HepG2 (cell line): ENCODE results near the gene CEP19. TPM values are rescaled to one million over a fixed set of nuclear protein-coding genes. Genes with fewer than 3 reads are reported as not detected.

Experiments
- ATAC-seq: fragments of 200-7000 bp; cut with Tn5 transposase; 3 replicates; pipeline ENCODE4 v1.9.1; 2020; ENCODE audit warnings: mild to moderate bottlenecking, moderate library complexity
- BruUV-seq: library from RNA; stranded (reverse); fragments of 400-500 nt; replicated peaks from 2 replicates; lab custom pipeline; 2021; lab: Mats Ljungman, UMichigan
- CTCF ChIA-PET: fragments of 300-600 bp; formaldehyde crosslinking; extraction: SDS; loops from one replicate; lab custom pipeline; 2021; ENCODE audit warnings: low total read pairs, inconsistent platforms, low intra/inter-chr PET ratio; lab: Yijun Ruan, JAX
- POLR2A ChIA-PET: fragments of 350-600 bp; sonication (Branson Sonifier 250); formaldehyde crosslinking; loops from one replicate; lab custom pipeline; 2020; ENCODE audit warnings: antibody characterized with exemption, inconsistent platforms; lab: Yijun Ruan, JAX
- DNase-seq: peaks from one replicate; pipeline ENCODE4 v3.0.0-alpha.2; 2015; ENCODE audit warnings: low spot score
- FAIRE-seq: peaks from 3 replicates; lab custom pipeline; 2011; peaks lifted over from hg19 to GRCh38; lab: Jason Lieb, UNC
- H2AFZ ChIP-seq: one replicate; pipeline ENCODE4 v1.6.1; 2011; ENCODE audit warnings: low read length, inconsistent platforms
- H3K27ac ChIP-seq: fragments of 300-600 bp; 3 replicates; pipeline ENCODE4 v1.8.0; 2011; ENCODE audit warnings: mixed run types, mild to moderate bottlenecking, mixed read lengths, low read length, inconsistent platforms; ENCODE audit not compliant: insufficient read depth; ENCODE audit errors: extremely low read length
- H3K27me3 ChIP-seq, 2 experiments: fragments of 200-600 bp in 1 of 2; 2 replicates in 1 of 2; 3 replicates in 1 of 2; pipeline versions ENCODE4 v1.6.0 to v1.8.0; 2011; ENCODE audit warnings: low read length in 2 of 2, mild to moderate bottlenecking in 2 of 2, moderate library complexity in 2 of 2, inconsistent platforms in 1 of 2; ENCODE audit not compliant: insufficient read depth in 2 of 2, control insufficient read depth in 1 of 2
- H3K36me3 ChIP-seq, 2 experiments: fragments of 200-600 bp in 1 of 2; replicated peaks in 1 of 2; 2 replicates in 1 of 2; 3 replicates in 1 of 2; pipeline versions ENCODE4 v1.5.1 to v1.8.0; 2011; ENCODE audit warnings: low read length in 2 of 2, inconsistent platforms in 1 of 2; ENCODE audit not compliant: insufficient read depth in 2 of 2, control insufficient read depth in 1 of 2
- H3K4me1 ChIP-seq: 2 replicates; pipeline ENCODE4 v1.5.1; 2012; ENCODE audit warnings: low read length, inconsistent platforms; ENCODE audit not compliant: insufficient read depth
- H3K4me2 ChIP-seq: 2 replicates; pipeline ENCODE4 v1.6.0; 2011; ENCODE audit warnings: low read depth, low read length, inconsistent platforms
- H3K4me3 ChIP-seq, 3 experiments: fragments of 200-600 bp in 1 of 3; sonication (generic), shearing (Covaris generic) in 1 of 3; replicated peaks in 1 of 3; 2 replicates each; pipeline ENCODE4 v1.5.1; 2011 to 2016; ENCODE audit warnings: low read length in 3 of 3, inconsistent platforms in 2 of 3, low read depth in 2 of 3, mild to moderate bottlenecking in 2 of 3, control low read depth in 1 of 3, mixed read lengths in 1 of 3; ENCODE audit not compliant: insufficient read depth in 1 of 3
- H3K79me2 ChIP-seq: one replicate; pipeline ENCODE4 v1.6.1; 2011; ENCODE audit warnings: low read length, inconsistent platforms; ENCODE audit not compliant: insufficient read depth
- H3K9ac ChIP-seq: 2 replicates; pipeline ENCODE4 v1.6.0; 2011; ENCODE audit warnings: mild to moderate bottlenecking, low read depth, low read length, inconsistent platforms; ENCODE audit not compliant: insufficient read depth
- H3K9me3 ChIP-seq: 2 replicates; pipeline ENCODE4 v1.5.1; 2012; ENCODE audit warnings: mild to moderate bottlenecking, low read length
- H4K20me1 ChIP-seq: 2 replicates; pipeline ENCODE4 v1.6.0; 2011; ENCODE audit warnings: inconsistent platforms, mild to moderate bottlenecking, low read length, moderate library complexity; ENCODE audit not compliant: insufficient read depth
- BRF2 ChIP-seq: sonication (generic); formaldehyde crosslinking; IDR thresholded peaks from 2 replicates; pipeline ENCODE4 v1.8.1; 2022; ENCODE audit warnings: mild to moderate bottlenecking, missing genetic modification reagents
- GMEB1 ChIP-seq: sonication (generic); formaldehyde crosslinking; IDR thresholded peaks from 2 replicates; pipeline ENCODE4 v1.5.1; 2020; ENCODE audit warnings: missing genetic modification reagents, mild to moderate bottlenecking, borderline replicate concordance
- JUNB ChIP-seq: sonication (generic); formaldehyde crosslinking; IDR thresholded peaks from 2 replicates; pipeline ENCODE4 v1.8.0; 2022; ENCODE audit warnings: missing genetic modification reagents, mild to moderate bottlenecking, borderline replicate concordance
- PHF21A ChIP-seq: sonication (generic); formaldehyde crosslinking; IDR thresholded peaks from 2 replicates; pipeline ENCODE4 v1.5.0; 2020; ENCODE audit warnings: mild to moderate bottlenecking, missing genetic modification reagents
- SP2 ChIP-seq: sonication (generic); formaldehyde crosslinking; IDR thresholded peaks from 2 replicates; pipeline ENCODE4 v1.5.1; 2020; ENCODE audit warnings: mild to moderate bottlenecking, missing genetic modification reagents
- WGBS: methylation state at CpG from one replicate; pipeline ENCODE4 v1.1.6; 2017; ENCODE audit warnings: low lambda C conversion rate; 5-methylcytosine and 5-hydroxymethylcytosine counted together
- in situ Hi-C: cut with HindIII; loops from 2 replicates; pipeline ENCODE4 v1.10.0; 2017; ENCODE audit warnings: low pct_unique_long_range_greater_than_20kb; ENCODE audit not compliant: extremely low pct_ligation_motif_present
- intact Hi-C: fragments of 100-400 bp; cut with micrococcal nuclease; formaldehyde crosslinking; loops from one replicate; pipeline ENCODE4 v1.10.0; 2022; ENCODE audit not compliant: unreplicated experiment
- polyA plus RNA-seq, 8 experiments: library from polyadenylated mRNA; depleted of rRNA in 3 of 8; stranded (reverse) in 7 of 8; unstranded in 1 of 8; fragments of >200 nt; fragmentation: Illumina TruSeq in 4 of 8; extraction: Trizol in 4 of 8; gene quantifications; 2 replicates each; pipeline versions ENCODE4 v1.2.1 to v1.2.3, GENCODE V29; 2011 to 2016; ENCODE audit warnings: low read depth in 4 of 8, missing spikeins in 1 of 8, mixed read lengths in 1 of 8; ENCODE audit not compliant: insufficient read depth in 1 of 8
- total RNA-seq, 5 experiments: library from RNA; depleted of rRNA; stranded (reverse); fragments of >200 nt; fragmentation: Illumina TruSeq; extraction: Trizol; gene quantifications; 2 replicates each; pipeline ENCODE4 v1.2.3, GENCODE V29; 2016; ENCODE audit warnings: low read depth in 1 of 5
- TF ChIP-seq, protein P1 (sequence below), 2 experiments: sonication (generic) in 1 of 2; formaldehyde crosslinking in 1 of 2; IDR thresholded peaks; 2 replicates each; pipeline versions ENCODE4 v1.4.0 to v1.6.1; 2018 to 2020; ENCODE audit warnings: missing genetic modification reagents in 2 of 2, borderline replicate concordance in 1 of 2, low read depth in 1 of 2, mild to moderate bottlenecking in 1 of 2, missing biosample characterization in 1 of 2

The CEP19 gene
- total and polyA plus RNA-seq, 2 of the 13 experiments (the other 11 are each of a cell fraction or from before 2014, with no cell fraction given) = 0.48 to 1.2 TPM

GRCh38 chr3:196740481-196741248, 28.6 kb upstream of the CEP19 start (continued):
- TF ChIP-seq, protein P1, sequence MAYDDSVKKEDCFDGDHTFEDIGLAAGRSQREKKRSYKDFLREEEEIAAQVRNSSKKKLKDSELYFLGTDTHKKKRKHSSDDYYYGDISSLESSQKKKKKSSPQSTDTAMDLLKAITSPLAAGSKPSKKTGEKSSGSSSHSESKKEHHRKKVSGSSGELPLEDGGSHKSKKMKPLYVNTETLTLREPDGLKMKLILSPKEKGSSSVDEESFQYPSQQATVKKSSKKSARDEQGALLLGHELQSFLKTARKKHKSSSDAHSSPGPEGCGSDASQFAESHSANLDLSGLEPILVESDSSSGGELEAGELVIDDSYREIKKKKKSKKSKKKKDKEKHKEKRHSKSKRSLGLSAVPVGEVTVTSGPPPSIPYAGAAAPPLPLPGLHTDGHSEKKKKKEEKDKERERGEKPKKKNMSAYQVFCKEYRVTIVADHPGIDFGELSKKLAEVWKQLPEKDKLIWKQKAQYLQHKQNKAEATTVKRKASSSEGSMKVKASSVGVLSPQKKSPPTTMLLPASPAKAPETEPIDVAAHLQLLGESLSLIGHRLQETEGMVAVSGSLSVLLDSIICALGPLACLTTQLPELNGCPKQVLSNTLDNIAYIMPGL (CRISPR knock-in tag; IDR thresholded peaks at IDR 0.05; ENCODE audit: borderline replicate concordance in 1 of 2, low read depth in 1 of 2) = peak in 1 of 2 experiments; percentile 13; a peak in 1 of 4 replicates
- TF ChIP-seq GMEB1 (CRISPR knock-in tag) = 0 out of 2 replicates have a peak, but pooled peaks have one; percentile 26
- TF ChIP-seq JUNB = peak; percentile 27; the same call in 1 of the 2 replicates
- no peak for TF ChIP-seq SP2 (CRISPR knock-in tag)

DNA sequence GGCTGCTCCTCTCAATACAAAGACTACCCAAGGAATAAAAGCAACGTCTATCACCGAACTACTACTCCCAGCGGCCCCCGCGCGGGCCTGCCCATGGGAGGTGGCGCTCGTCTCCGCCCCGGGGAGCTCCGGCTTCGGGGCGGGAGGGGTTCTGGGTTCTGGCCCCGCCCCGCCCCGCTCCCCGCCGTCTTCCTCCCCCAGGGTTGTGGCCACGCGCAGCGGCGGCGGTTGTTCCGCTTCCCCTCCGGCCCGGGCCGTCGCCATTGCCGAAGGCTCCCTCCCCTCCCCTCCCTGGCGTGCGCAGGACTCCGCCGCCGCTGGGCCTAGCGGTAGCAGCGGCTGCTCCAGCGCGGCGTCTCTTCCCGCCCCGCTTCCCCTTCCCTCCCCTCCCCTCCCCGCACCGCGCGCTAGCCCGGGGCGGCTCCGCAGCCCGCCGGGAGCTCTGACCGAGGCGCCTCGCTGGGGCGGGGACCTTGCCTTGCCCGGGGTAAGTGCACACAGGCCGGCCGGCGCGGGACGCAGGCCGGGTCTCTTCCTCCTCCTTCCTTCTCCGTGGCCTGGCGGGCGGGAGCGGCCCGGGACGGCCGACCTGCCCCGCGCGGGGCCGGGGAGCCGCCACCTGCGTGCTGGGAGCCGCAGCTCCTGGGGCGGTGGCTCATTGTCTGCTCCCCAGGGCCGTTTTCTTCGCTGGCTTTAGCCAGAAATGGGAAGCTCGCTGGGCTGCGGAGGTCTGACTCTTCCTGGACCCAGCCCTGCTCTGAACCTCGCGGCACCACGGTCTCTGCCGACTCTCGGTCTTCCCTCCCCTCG, 27.8 kb upstream of the CEP19 start, which contains the start of gene PAK2:
Gene PAK2, plus strand, starts transcription at position 187 of the 810 bp plus-strand sequence. CDS start 42,790 bp downstream, outside the sequence.
- H4K20me1 ChIP-seq = peaks cover 22% of the 10 kb centered on the region
- H3K27me3 ChIP-seq = no peaks in the 10 kb centered on the region; a peak in 1 of 5 replicates
- ChIA-PET POLR2A (interaction anchor here (0.6 to 2.4 kb wide), 10 partner anchors 9 to 202 kb away, joined by 3 to 25 read pairs (median 4); partner anchors contain the start of genes CEP19, NCBP2, PIGX and SENP5), CTCF (no interaction called here)
- BruUV-seq = no TSS peak
- peak within 1 kb of the TSS; percentile 79 for H3K4me2 ChIP-seq
- no peaks in the 10 kb centered on the region for H3K36me3 ChIP-seq
- FAIRE-seq = peak; percentile 51
- peaks cover 63% of the 10 kb centered on the region for H3K4me1 ChIP-seq
- H2AFZ ChIP-seq = no peak within 1 kb of the TSS
- H3K79me2 ChIP-seq = peaks cover 46% of the 10 kb centered on the region
- ATAC-seq = peak; percentile 90
- peak within 1 kb of the TSS; percentile 86 to 91 (median 88) for H3K4me3 ChIP-seq
- H3K27ac ChIP-seq = peak within 1 kb of the TSS; percentile 90
- intact Hi-C loops (loop anchor here (2.0 to 5.0 kb wide), 3 partner anchors 15 to 47 kb away; partner anchors contain the start of genes CEP19 and PIGX), in situ Hi-C loops (no loop called here)
- WGBS = 2% methylated on average over 15 of the region's 86 CpGs
- H3K9ac ChIP-seq = peak within 1 kb of the TSS; percentile 87
- no peaks in the 10 kb centered on the region for H3K9me3 ChIP-seq
- DNase-seq = peak; percentile 71
- TF ChIP-seq PHF21A (CRISPR knock-in tag) (no peak), BRF2 (no peak)
